ENCODE measurements around the gene ARMCX2.

ARMCX2 gene

DNA sequence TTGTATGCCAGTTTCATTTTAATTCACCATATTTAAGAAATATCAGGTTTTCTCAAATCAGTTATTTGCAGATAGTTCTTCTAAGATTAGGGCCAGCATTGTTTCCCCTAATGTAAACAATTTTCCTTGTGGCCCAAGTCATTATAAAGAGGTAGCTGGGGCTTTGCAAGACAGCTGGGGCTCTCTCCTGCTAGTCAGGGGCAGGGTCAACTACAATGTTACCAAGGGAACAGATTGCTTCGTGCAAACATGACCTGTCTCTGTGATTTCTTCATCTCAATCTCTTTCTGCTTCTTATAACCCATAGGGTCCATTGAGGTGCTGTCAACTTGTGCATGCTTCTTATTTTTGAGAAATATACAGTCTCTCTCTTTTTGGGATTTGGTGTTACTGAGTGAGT lies 53.9 kb downstream of the ARMCX2 start:
- TF ChIP-seq, protein P1, sequence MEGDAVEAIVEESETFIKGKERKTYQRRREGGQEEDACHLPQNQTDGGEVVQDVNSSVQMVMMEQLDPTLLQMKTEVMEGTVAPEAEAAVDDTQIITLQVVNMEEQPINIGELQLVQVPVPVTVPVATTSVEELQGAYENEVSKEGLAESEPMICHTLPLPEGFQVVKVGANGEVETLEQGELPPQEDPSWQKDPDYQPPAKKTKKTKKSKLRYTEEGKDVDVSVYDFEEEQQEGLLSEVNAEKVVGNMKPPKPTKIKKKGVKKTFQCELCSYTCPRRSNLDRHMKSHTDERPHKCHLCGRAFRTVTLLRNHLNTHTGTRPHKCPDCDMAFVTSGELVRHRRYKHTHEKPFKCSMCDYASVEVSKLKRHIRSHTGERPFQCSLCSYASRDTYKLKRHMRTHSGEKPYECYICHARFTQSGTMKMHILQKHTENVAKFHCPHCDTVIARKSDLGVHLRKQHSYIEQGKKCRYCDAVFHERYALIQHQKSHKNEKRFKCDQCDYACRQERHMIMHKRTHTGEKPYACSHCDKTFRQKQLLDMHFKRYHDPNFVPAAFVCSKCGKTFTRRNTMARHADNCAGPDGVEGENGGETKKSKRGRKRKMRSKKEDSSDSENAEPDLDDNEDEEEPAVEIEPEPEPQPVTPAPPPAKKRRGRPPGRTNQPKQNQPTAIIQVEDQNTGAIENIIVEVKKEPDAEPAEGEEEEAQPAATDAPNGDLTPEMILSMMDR (IDR thresholded peaks at IDR 0.05; ENCODE audit: borderline replicate concordance, control extremely low read depth, extremely low read depth, insufficient read depth, missing control alignments) = no peak
- in situ Hi-C loops (cut with MboI; ENCODE audit: low sequenced_read_pairs, unreplicated experiment) = no loop called here
- no peak for DNase-seq (ENCODE audit: low spot score)
